GM11168 (cell line): ENCODE data around the gene TAC1.
"Not testable (repeated sequence)": the region's sequence is repeated elsewhere in the genome, so short reads cannot be mapped to it uniquely, and the experiment has no call there.

Experiments used
- in situ Hi-C: fragments of 300-500 bp; cut with MboI; formaldehyde crosslinking; loops from one replicate; pipeline ENCODE4 v1.12.0; 2022; ENCODE audit warnings: low sequenced_read_pairs; ENCODE audit not compliant: unreplicated experiment

The TAC1 gene

DNA sequence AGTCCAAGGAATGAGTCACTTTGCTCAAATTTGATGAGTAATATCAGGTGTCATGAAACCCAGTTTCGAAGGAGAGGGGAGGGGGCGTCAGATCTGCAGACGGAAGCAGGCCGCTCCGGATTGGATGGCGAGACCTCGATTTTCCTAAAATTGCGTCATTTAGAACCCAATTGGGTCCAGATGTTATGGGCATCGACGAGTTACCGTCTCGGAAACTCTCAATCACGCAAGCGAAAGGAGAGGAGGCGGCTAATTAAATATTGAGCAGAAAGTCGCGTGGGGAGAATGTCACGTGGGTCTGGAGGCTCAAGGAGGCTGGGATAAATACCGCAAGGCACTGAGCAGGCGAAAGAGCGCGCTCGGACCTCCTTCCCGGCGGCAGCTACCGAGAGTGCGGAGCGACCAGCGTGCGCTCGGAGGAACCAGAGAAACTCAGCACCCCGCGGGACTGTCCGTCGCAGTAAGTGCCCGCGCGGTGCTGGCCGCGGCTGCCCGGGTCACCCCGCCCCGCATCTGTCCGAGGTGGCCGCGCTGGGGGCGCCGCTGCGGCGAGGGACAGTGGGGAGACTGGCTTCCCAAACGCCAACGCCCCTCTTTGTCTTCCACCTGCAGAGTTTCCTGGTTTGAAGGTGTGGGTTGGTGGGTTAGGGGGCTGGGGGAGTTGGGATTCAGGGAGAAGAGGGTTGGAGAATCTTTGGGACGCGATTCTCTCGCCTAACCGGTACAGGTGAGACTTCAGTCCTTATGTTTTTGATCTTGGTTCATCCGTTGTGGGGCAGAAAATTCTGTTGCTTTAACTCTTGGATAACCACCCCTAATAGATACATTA lies at the start of gene TAC1:
Gene TAC1, plus strand, starts transcription at position 351 of the 829 bp plus-strand sequence. CDS start 527 bp downstream, outside the sequence.
- in situ Hi-C loops: no loop called here

- in situ Hi-C loops: no loop called here
These were observed 45.9 kb upstream of the TAC1 start for GRCh38 chr7:97685952-97686351.

DNA sequence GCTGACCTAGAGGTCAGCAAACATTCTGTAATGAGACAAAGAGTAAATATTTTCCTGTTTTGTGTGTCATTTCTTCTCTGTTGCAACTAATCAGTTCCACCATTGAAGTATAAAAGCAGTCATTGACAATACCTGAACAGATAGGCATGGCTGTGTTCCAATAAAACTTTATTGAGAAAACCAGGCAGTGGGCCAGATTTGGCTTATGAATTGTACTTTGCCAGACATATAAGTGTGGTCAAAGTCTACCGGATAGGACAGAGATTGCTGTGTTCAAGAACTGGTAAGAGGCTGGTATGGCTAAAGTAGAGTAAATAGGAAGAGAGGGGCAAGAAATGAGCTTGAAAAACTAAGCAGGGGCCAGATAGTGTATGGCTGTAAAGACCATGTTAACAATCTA lies 38.3 kb upstream of the TAC1 start:
- in situ Hi-C loops: no loop called here

DNA sequence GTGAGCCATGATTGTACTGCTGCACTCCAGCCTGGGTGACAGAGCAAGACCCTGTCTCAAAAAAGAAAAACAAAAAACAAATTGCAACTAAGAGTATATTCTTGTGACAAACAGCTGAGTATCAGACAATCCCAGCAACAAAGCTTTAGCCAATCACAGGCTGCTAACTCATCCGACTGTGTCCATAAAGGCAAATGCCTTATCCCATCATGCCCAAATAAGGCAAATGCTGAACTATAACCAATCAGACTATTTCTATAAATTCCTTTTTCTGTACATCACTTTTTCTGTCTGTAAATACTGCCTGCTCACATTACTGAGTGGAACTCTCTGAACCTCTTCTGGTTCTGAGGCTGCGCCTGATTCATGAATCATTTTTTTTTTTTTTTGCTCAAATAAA lies 37.5 kb upstream of the TAC1 start:
- in situ Hi-C loops: no loop called here

GRCh38 chr7:97697396-97697795 lies 34.5 kb upstream of the TAC1 start:
- in situ Hi-C loops: no loop called here

GRCh38 chr7:97722386-97722785 lies 9.5 kb upstream of the TAC1 start:
- in situ Hi-C loops: no loop called here

GRCh38 chr7:97732565-97733275 lies 834 bp downstream of the TAC1 start:
- in situ Hi-C loops: no loop called here

DNA sequence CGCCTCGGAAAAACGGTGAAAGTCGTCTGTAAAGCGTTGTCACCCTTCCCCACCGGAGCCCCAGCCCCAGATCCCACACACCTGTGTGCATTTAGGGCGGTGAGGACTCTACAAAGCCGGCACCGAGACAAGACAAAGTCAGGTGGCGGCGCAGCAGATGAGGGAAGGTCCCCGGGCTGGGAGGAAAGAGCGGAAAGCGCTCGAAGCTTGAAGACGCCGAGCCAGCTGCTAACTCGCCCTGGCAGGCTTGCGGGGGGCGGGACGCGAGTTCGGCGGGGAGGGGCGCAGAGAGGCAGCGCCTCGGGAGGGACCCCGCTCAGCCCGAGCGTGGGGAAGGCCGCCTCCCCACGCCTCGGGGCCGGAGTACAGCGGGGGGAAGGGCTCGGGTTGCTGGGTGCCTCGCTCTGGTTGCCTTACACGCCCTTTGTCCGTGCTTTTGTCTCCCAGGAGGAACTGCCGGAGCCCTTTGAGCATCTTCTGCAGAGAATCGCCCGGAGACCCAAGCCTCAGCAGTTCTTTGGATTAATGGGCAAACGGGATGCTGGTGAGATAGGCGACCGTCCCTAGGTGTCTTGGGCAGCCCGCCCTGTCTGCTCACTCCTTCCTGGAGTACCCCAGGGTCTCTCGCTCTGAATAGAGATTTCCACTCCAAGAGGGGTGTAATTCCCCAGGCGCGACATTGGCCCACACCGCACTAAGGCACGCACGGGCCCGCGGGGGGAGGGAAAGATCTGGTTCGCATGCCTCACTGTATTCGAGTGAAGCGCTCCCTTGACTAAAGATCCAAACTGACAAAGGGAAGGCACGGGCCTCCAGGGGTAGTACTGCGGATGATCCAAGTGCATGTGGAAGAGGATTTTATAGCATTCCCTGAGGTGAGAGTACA lies 1.6 kb downstream of the TAC1 start:
- in situ Hi-C loops: no loop called here

- in situ Hi-C loops: no loop called here
These were observed 2.4 kb downstream of the TAC1 start for GRCh38 chr7:97734255-97734654.

DNA sequence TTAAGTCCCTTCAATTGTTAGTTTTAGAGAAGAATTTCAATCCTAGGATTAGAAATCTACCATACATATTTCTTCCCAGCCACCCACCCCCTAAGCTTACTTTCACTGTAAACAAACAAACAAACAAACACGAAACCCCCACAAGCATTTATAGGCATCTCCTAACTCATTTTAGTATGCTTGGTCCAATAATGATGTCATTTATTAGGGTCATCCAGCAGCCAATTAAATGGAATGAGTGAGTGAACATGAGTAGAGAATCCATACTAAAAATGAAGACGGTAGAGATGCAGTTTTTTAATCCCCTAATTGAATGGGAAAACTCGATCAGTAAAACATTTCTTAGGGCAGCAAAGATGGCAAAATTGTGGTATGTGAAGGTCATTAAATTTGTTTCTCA lies 3.2 kb downstream of the TAC1 start:
- in situ Hi-C loops: no loop called here

- in situ Hi-C loops: no loop called here
These were observed 16.6 kb downstream of the TAC1 start for GRCh38 chr7:97748482-97748881.

GRCh38 chr7:97751566-97751965 lies 19.7 kb downstream of the TAC1 start:
- in situ Hi-C loops: no loop called here

- in situ Hi-C loops: no loop called here
These were observed 20.3 kb downstream of the TAC1 start for GRCh38 chr7:97752215-97752614.

DNA sequence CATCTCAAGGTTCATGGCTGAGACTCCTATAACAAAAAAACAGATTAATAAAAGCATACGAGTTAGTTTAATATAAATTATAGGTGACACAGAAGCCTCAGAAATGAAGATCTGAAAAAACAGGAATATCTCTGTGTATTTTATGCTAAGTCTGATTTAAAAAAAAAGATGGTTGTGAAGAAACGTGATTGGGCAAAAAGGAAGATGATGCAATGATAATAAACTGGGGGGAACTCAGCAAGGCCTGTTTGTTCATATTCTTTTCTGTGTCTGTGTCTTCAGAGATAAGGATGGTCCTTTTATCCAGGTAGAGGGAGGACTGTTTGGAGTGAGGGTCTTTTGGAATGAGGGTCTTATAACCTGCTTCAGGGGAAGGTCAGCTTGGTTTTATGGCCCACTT lies 25.9 kb downstream of the TAC1 start:
- in situ Hi-C loops: no loop called here

DNA sequence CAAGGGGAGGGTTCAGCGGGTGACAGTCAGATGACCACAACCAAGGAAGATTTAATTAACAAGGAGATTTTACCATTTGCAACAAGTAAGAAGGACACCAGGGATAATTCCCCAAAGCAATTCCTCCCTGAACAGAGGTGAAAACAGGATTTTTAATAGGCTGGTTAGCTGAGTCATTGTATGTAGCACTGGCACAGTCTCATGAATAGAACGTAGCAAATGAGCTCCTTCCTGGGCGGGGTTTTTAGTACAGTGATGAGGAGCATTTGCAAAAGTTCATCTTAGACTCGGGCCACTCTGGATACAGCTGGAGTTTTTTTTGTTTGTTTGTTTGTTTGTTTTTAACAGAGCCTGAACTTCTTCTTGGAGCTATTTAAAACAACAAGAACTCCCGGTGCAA lies 39.0 kb downstream of the TAC1 start:
- in situ Hi-C loops: no loop called here

DNA sequence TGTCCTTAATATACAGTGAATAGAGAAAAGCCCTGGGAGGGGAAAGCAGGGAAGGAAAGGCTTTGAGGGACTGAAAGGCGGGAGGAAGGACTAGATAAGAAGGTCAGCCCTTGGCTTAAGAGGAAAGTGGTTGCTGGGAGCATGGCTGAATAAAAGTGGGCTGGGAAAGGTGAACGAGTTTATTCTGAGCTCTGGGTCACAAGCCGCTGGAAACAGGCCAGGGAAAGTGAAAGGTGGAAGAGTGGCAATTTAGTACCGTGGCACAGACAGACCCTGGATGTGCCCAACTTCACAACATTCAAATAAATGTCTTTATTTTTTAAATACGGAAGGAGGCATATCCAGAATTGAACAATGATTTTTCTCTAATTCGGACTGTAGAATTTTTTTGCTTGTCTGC lies 39.7 kb downstream of the TAC1 start:
- in situ Hi-C loops: no loop called here

GRCh38 chr7:97772045-97772901 lies 40.4 kb downstream of the TAC1 start:
- in situ Hi-C loops: no loop called here

- in situ Hi-C loops: not testable (repeated sequence)
These were observed 54.5 kb downstream of the TAC1 start for GRCh38 chr7:97786398-97786797.
